Mammary epithelial cell (primary cell): ENCODE measurements around the gene GHRH.

ENCODE experiments used
- CTCF ChIP-seq, 2 donors: IDR thresholded peaks in 1 of 2; conservative IDR thresholded peaks in 1 of 2; 2 replicates each; pipeline ENCODE4 v1.5.1; 2011 to 2012; ENCODE audit warnings: inconsistent platforms in 2 of 2, low read length in 2 of 2, mild to moderate bottlenecking in 2 of 2, control low read depth in 1 of 2, low read depth in 1 of 2; ENCODE audit not compliant: insufficient read depth in 1 of 2; ENCODE audit errors: extremely low read depth in 1 of 2
- EZH2 ChIP-seq: IDR thresholded peaks from 2 replicates; pipeline ENCODE4 v1.6.1; 2012; ENCODE audit warnings: low read length, inconsistent platforms, borderline replicate concordance

- TF ChIP-seq CTCF (conservative IDR thresholded peaks at IDR 0.05 in 1 of 2, IDR thresholded peaks at IDR 0.05 in 1 of 2; ENCODE audit: extremely low read depth in 1 of 2, insufficient read depth in 1 of 2, low read depth in 1 of 2, low read length in 2 of 2): no peak
- TF ChIP-seq EZH2: no peak
These were observed 26.5 kb upstream of the GHRH start for GRCh38 chr20:37288091-37288490.
